Measurements from ENCODE around the gene MLLT3. TPM values are rescaled to one million over a fixed set of nuclear protein-coding genes. Genes with fewer than 3 reads are reported as not detected.

MLLT3 gene
- total RNA-seq, 3 donors from 2014 or later: 8.8 to 30.3 (median 22.6) TPM

DNA sequence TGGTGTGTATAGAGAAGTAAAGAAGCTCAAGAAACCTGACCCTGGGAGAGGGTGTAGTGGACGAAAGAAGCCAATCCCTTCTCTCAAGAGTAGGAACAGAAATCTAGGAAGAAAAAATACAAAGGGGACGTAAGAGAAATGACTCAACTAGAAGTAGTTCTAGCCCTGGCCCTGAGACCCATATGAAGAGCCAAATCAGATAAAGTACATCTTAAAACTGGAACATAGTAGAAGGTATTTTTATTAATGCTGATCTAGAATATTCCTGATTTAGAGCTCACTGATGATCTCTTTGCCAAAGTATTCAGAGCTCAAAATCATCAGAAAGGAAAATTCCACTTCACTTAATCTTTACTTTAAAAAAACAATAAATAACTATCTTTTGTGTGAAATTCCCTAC lies 184.8 kb downstream of the MLLT3 start:
- Histone ChIP-seq H3K36me3 (no peaks in the 10 kb centered on the region), H3K9me3 (no peaks in the 10 kb centered on the region), H3K4me1 (no peaks in the 10 kb centered on the region), H3K27ac (no peak overlapping the region), H3K4me3 (no peak overlapping the region), H3K27me3 (no peaks in the 10 kb centered on the region)
- no peak for TF ChIP-seq POLR2AphosphoS5 (IDR thresholded peaks at IDR 0.05)
- no peak for DNase-seq (ENCODE audit: low spot score in 2 of 2)
- intact Hi-C loops (cut with DNase I; ENCODE audit: low total_unique reads): no loop called here

DNA sequence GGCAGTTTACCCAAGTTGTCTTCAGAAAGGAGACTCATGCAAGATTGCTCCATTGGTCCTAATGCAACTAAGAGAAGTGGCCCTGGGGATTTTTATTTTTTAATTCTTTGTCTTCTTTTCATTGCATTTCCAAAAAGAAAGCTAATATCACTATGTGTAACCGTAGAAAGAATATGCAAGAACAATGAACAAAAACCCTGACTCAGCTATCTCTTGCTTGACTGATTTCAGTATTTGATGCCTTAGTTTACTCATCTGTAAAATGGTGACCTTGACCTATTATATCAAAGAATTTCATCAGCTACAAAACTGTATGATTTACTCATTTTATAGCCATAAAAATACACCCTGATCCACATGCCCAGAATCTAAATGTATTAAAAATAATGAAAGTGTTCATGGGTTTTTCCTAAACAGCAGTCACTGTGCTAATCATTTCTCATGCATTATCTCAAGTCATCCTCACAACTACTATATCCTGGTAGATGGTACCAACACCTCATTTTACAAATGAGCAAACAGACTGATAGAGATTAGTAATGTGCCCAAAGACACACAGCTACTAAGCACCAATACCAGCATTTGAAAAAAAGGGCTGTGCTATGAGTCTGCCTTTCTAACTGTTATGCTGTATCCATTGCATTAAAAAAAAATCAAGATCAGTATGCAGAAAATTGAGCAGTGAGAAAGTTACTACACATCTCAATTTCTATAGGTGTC lies 185.7 kb downstream of the MLLT3 start:
- no peaks in the 10 kb centered on the region for H3K27me3 ChIP-seq
- intact Hi-C loops (cut with DNase I; ENCODE audit: low total_unique reads): no loop called here
- no peak overlapping the region for H3K4me3 ChIP-seq
- TF ChIP-seq POLR2AphosphoS5 (IDR thresholded peaks at IDR 0.05): no peak
- TF ChIP-seq, protein P1, sequence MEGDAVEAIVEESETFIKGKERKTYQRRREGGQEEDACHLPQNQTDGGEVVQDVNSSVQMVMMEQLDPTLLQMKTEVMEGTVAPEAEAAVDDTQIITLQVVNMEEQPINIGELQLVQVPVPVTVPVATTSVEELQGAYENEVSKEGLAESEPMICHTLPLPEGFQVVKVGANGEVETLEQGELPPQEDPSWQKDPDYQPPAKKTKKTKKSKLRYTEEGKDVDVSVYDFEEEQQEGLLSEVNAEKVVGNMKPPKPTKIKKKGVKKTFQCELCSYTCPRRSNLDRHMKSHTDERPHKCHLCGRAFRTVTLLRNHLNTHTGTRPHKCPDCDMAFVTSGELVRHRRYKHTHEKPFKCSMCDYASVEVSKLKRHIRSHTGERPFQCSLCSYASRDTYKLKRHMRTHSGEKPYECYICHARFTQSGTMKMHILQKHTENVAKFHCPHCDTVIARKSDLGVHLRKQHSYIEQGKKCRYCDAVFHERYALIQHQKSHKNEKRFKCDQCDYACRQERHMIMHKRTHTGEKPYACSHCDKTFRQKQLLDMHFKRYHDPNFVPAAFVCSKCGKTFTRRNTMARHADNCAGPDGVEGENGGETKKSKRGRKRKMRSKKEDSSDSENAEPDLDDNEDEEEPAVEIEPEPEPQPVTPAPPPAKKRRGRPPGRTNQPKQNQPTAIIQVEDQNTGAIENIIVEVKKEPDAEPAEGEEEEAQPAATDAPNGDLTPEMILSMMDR (IDR thresholded peaks at IDR 0.05): no peak
- TF ChIP-seq POLR2A (IDR thresholded peaks at IDR 0.05): no peak
- no peaks in the 10 kb centered on the region for H3K4me1 ChIP-seq
- no peak for DNase-seq (ENCODE audit: low spot score in 2 of 2)
- H3K9me3 ChIP-seq: no peaks in the 10 kb centered on the region
- no peak overlapping the region for H3K27ac ChIP-seq
- H3K36me3 ChIP-seq: no peaks in the 10 kb centered on the region

GRCh38 chr9:20428976-20429375 lies 193.3 kb downstream of the MLLT3 start:
- H3K27me3 ChIP-seq: no peaks in the 10 kb centered on the region
- no peak overlapping the region for H3K27ac ChIP-seq
- no peaks in the 10 kb centered on the region for H3K4me1 ChIP-seq
- intact Hi-C loops (cut with DNase I; ENCODE audit: low total_unique reads): no loop called here
- H3K36me3 ChIP-seq: peaks cover 3% of the 10 kb centered on the region
- no peaks in the 10 kb centered on the region for H3K9me3 ChIP-seq
- no peak overlapping the region for H3K4me3 ChIP-seq
- no peak for DNase-seq (ENCODE audit: low spot score in 2 of 2)
- TF ChIP-seq POLR2AphosphoS5 (IDR thresholded peaks at IDR 0.05): no peak
- TF ChIP-seq, protein P1 (IDR thresholded peaks at IDR 0.05): no peak
- no peak for TF ChIP-seq POLR2A (IDR thresholded peaks at IDR 0.05)

DNA sequence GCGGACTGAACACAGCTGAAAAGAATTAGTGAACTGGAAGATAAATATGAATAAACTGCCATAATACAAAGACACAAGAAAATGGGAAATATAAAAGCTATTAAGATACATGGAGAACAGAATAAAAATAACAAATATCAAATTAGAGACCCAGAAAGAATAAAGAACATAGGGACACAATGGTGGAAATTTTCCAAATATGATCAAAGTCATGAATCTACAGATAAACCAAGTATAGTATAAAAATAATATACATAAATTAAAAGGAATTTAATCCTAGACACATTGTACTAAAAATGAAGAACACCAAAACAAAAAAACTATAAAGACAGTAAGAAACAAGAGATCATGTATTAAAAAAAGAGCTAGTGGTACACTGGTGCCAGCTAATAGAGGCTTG lies 194.9 kb downstream of the MLLT3 start:
- Histone ChIP-seq H3K9me3 (no peaks in the 10 kb centered on the region), H3K4me3 (no peak overlapping the region), H3K27ac (no peak overlapping the region), H3K36me3 (peaks cover 3% of the 10 kb centered on the region), H3K4me1 (no peaks in the 10 kb centered on the region), H3K27me3 (no peaks in the 10 kb centered on the region)
- DNase-seq (ENCODE audit: low spot score in 2 of 2): no peak
- intact Hi-C loops (cut with DNase I; ENCODE audit: low total_unique reads): no loop called here
- TF ChIP-seq POLR2AphosphoS5 (IDR thresholded peaks at IDR 0.05) (no peak), POLR2A (IDR thresholded peaks at IDR 0.05) (no peak)
- TF ChIP-seq, protein P1 (IDR thresholded peaks at IDR 0.05): no peak

- intact Hi-C loops (cut with DNase I; ENCODE audit: low total_unique reads): no loop called here
- H3K27me3 ChIP-seq: no peaks in the 10 kb centered on the region
- H3K4me1 ChIP-seq: no peaks in the 10 kb centered on the region
- H3K36me3 ChIP-seq: peaks cover 3% of the 10 kb centered on the region
- no peak overlapping the region for H3K27ac ChIP-seq
- H3K4me3 ChIP-seq: no peak overlapping the region
- DNase-seq (ENCODE audit: low spot score in 2 of 2): no peak
- TF ChIP-seq, protein P1 (IDR thresholded peaks at IDR 0.05): no peak
- TF ChIP-seq POLR2AphosphoS5 (IDR thresholded peaks at IDR 0.05): no peak
- no peak for TF ChIP-seq POLR2A (IDR thresholded peaks at IDR 0.05)
- no peaks in the 10 kb centered on the region for H3K9me3 ChIP-seq
These were observed 196.3 kb downstream of the MLLT3 start for GRCh38 chr9:20426019-20426418.
